H9 (cell line): ENCODE data around the gene SLC9A1. TPM values are rescaled to one million over a fixed set of nuclear protein-coding genes. Genes with fewer than 3 reads are reported as not detected.

Source experiments
- DNase-seq: peaks from one replicate; pipeline ENCODE4 v3.0.0-alpha.2; 2017
- H2AFZ ChIP-seq: one replicate; pipeline ENCODE4 v1.6.1; 2013; ENCODE audit warnings: mild to moderate bottlenecking, low read length, control low read depth, moderate library complexity
- H2AK5ac ChIP-seq: 2 replicates; pipeline ENCODE4 v1.6.1; 2013; ENCODE audit warnings: low read length, control low read depth, mixed read lengths; ENCODE audit not compliant: insufficient read length
- H2BK120ac ChIP-seq: one replicate; pipeline ENCODE4 v1.6.1; 2013; ENCODE audit warnings: low read depth, mild to moderate bottlenecking, low read length, control low read depth, inconsistent platforms; ENCODE audit not compliant: poor library complexity, severe bottlenecking
- H2BK12ac ChIP-seq: 2 replicates; pipeline ENCODE4 v1.6.1; 2013; ENCODE audit warnings: low read length, control low read depth, mixed read lengths, low read depth; ENCODE audit not compliant: insufficient read length
- H2BK15ac ChIP-seq: 2 replicates; pipeline ENCODE4 v1.6.1; 2013; ENCODE audit warnings: low read depth, low read length, control low read depth
- H2BK20ac ChIP-seq: one replicate; pipeline ENCODE4 v1.6.1; 2013; ENCODE audit warnings: low read depth, mild to moderate bottlenecking, low read length, control low read depth, inconsistent platforms; ENCODE audit not compliant: poor library complexity, severe bottlenecking
- H2BK5ac ChIP-seq: 2 replicates; pipeline ENCODE4 v1.6.1; 2013; ENCODE audit warnings: low read length, control low read depth, mixed read lengths; ENCODE audit not compliant: insufficient read length
- H3K14ac ChIP-seq: 2 replicates; pipeline ENCODE4 v1.6.1; 2013; ENCODE audit warnings: low read length, control low read depth; ENCODE audit not compliant: insufficient read depth
- H3K18ac ChIP-seq: 2 replicates; pipeline ENCODE4 v1.6.1; 2013; ENCODE audit warnings: low read depth, mild to moderate bottlenecking, mixed read lengths, low read length, control low read depth; ENCODE audit not compliant: insufficient read length
- H3K23ac ChIP-seq: 2 replicates; pipeline ENCODE4 v1.6.1; 2013; ENCODE audit warnings: low read length, control low read depth, mixed read lengths, low read depth; ENCODE audit not compliant: insufficient read length
- H3K23me2 ChIP-seq: 2 replicates; pipeline ENCODE4 v1.6.1; 2013; ENCODE audit warnings: low read depth, mild to moderate bottlenecking, mixed read lengths, low read length, control low read depth; ENCODE audit not compliant: insufficient read length, poor library complexity, severe bottlenecking
- H3K27ac ChIP-seq: 2 replicates; pipeline ENCODE4 v1.5.1; 2013; ENCODE audit warnings: low read length, control low read depth, mixed read lengths, low read depth; ENCODE audit not compliant: insufficient read length
- H3K27me3 ChIP-seq: 2 replicates; pipeline ENCODE4 v1.6.1; 2013; ENCODE audit warnings: low read length, control low read depth, inconsistent platforms; ENCODE audit not compliant: insufficient read depth
- H3K4ac ChIP-seq: 2 replicates; pipeline ENCODE4 v1.6.1; 2013; ENCODE audit warnings: low read depth, mild to moderate bottlenecking, control low read depth, inconsistent platforms, low read length, moderate library complexity
- H3K4me1 ChIP-seq: 2 replicates; pipeline ENCODE4 v1.6.1; 2013; ENCODE audit warnings: low read length, control low read depth, inconsistent platforms; ENCODE audit not compliant: insufficient read depth
- H3K4me2 ChIP-seq: 2 replicates; pipeline ENCODE4 v1.6.1; 2013; ENCODE audit warnings: low read length, control low read depth, mixed read lengths; ENCODE audit not compliant: insufficient read length, insufficient read depth
- H3K56ac ChIP-seq: 2 replicates; pipeline ENCODE4 v1.6.1; 2013; ENCODE audit warnings: low read depth, mild to moderate bottlenecking, mixed read lengths, low read length, control low read depth; ENCODE audit not compliant: insufficient read length
- H3K79me1 ChIP-seq: 2 replicates; pipeline ENCODE4 v1.6.1; 2013; ENCODE audit warnings: low read depth, mild to moderate bottlenecking, moderate library complexity, low read length, control low read depth, inconsistent platforms; ENCODE audit not compliant: insufficient read depth, poor library complexity, severe bottlenecking
- H3K79me2 ChIP-seq: 2 replicates; pipeline ENCODE4 v1.6.1; 2013; ENCODE audit warnings: low read length, control low read depth, inconsistent platforms; ENCODE audit not compliant: insufficient read depth
- H3K9ac ChIP-seq: 2 replicates; pipeline ENCODE4 v1.6.1; 2013; ENCODE audit warnings: low read length, control low read depth, mixed read lengths; ENCODE audit not compliant: insufficient read length; ENCODE audit errors: extremely low read depth
- H3K9me3 ChIP-seq: one replicate; pipeline ENCODE4 v1.6.1; 2013; ENCODE audit warnings: low read depth, low read length, inconsistent platforms; ENCODE audit not compliant: control insufficient read depth
- H3T11ph ChIP-seq: one replicate; pipeline ENCODE4 v1.6.1; 2013; ENCODE audit warnings: mild to moderate bottlenecking, low read length, control low read depth, inconsistent platforms
- H4K20me1 ChIP-seq: one replicate; pipeline ENCODE4 v1.6.1; 2013; ENCODE audit not compliant: control insufficient read depth, insufficient read length, insufficient read depth
- H4K5ac ChIP-seq: 2 replicates; pipeline ENCODE4 v1.6.1; 2013; ENCODE audit warnings: low read depth, mild to moderate bottlenecking, mixed read lengths, low read length, control low read depth; ENCODE audit not compliant: insufficient read length
- H4K8ac ChIP-seq: replicated peaks from 2 replicates; pipeline ENCODE4 v1.6.1; 2013; ENCODE audit warnings: low read length, control low read depth, mixed read lengths, low read depth; ENCODE audit not compliant: insufficient read length
- H4K91ac ChIP-seq: 2 replicates; pipeline ENCODE4 v1.6.1; 2013; ENCODE audit warnings: low read depth, mild to moderate bottlenecking, moderate library complexity, mixed read lengths, low read length, control low read depth; ENCODE audit not compliant: insufficient read length
- H3K27ac Mint-ChIP-seq, 3 experiments: 2 replicates in 2 of 3; 3 replicates in 1 of 3; pipeline ENCODE4 v1.8.0; 2020 to 2021; ENCODE audit warnings: mixed read lengths in 3 of 3, mild to moderate bottlenecking in 1 of 3, moderate library complexity in 1 of 3
- H3K27me3 Mint-ChIP-seq: 2 replicates; pipeline ENCODE4 v1.8.0; 2021; ENCODE audit warnings: low read depth, mild to moderate bottlenecking, moderate library complexity, mixed read lengths
- H3K36me3 Mint-ChIP-seq, 3 experiments: 2 replicates in 2 of 3; 3 replicates in 1 of 3; pipeline ENCODE4 v1.8.0; 2020 to 2021; ENCODE audit warnings: low read depth in 3 of 3, mixed read lengths in 3 of 3; ENCODE audit not compliant: insufficient read depth in 1 of 3
- H3K4me1 Mint-ChIP-seq, 2 experiments: 2 replicates each; pipeline ENCODE4 v1.8.0; 2020; ENCODE audit warnings: mixed read lengths in 2 of 2
- H3K4me3 Mint-ChIP-seq, 2 experiments: 2 replicates in 1 of 2; 3 replicates in 1 of 2; pipeline ENCODE4 v1.8.0; 2020 to 2021; ENCODE audit warnings: mild to moderate bottlenecking in 2 of 2, mixed read lengths in 2 of 2, moderate library complexity in 1 of 2
- H3K9me3 Mint-ChIP-seq, 2 experiments: 2 replicates in 1 of 2; 3 replicates in 1 of 2; pipeline ENCODE4 v1.8.0; 2020; ENCODE audit warnings: mild to moderate bottlenecking in 2 of 2, mixed read lengths in 2 of 2, moderate library complexity in 1 of 2
- WGBS: extraction: QIAGEN DNeasy Blood & Tissue Kit; methylation state at CpG from one replicate; pipeline ENCODE4 v1.1.7; 2013; ENCODE audit warnings: missing lambda C conversion rate, low lambda C conversion rate, mixed read lengths; ENCODE audit not compliant: insufficient read length; ENCODE audit errors: extremely low coverage; 5-methylcytosine and 5-hydroxymethylcytosine counted together
- total RNA-seq: library from RNA; stranded (reverse); gene quantifications from 2 replicates; pipeline ENCODE4 v1.2.1, GENCODE V29; 2021
- TF ChIP-seq, protein P1 (sequence below): fragments of 200-600 bp; sonication (generic); conservative IDR thresholded peaks from 3 replicates; pipeline ENCODE4 v1.8.0; 2021; ENCODE audit warnings: antibody characterized with exemption, mild to moderate bottlenecking

Gene SLC9A1
- total RNA-seq, 1 experiment from 2014 or later, result 20.8 TPM

DNA sequence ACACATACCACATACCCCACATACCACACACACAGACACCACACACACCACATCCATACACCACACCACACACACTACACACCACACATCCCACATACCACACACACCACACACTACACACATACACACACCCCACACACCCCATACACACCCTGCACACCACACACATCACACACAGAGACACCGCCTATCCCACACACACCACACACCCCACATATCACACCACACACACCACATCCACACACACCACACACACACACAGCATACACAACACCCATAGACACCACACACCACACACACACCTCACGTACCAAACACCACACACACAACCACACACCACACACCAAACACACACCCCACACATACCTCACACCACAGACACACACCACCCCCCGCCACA lies 68.3 kb downstream of the SLC9A1 start:
- 100% methylated on average over 2 of the region's 3 CpGs for WGBS
- no peak overlapping the region for H2BK20ac ChIP-seq
- TF ChIP-seq, protein P1, sequence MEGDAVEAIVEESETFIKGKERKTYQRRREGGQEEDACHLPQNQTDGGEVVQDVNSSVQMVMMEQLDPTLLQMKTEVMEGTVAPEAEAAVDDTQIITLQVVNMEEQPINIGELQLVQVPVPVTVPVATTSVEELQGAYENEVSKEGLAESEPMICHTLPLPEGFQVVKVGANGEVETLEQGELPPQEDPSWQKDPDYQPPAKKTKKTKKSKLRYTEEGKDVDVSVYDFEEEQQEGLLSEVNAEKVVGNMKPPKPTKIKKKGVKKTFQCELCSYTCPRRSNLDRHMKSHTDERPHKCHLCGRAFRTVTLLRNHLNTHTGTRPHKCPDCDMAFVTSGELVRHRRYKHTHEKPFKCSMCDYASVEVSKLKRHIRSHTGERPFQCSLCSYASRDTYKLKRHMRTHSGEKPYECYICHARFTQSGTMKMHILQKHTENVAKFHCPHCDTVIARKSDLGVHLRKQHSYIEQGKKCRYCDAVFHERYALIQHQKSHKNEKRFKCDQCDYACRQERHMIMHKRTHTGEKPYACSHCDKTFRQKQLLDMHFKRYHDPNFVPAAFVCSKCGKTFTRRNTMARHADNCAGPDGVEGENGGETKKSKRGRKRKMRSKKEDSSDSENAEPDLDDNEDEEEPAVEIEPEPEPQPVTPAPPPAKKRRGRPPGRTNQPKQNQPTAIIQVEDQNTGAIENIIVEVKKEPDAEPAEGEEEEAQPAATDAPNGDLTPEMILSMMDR, result no peak

More for the DNA sequence above, 68.3 kb downstream of the SLC9A1 start:
- H3K27ac ChIP-seq, result no peak overlapping the region
- H3K23ac ChIP-seq, result no peak overlapping the region
- no peak overlapping the region for H4K8ac ChIP-seq
- no peak overlapping the region for H2BK15ac ChIP-seq
- H3K9me3 ChIP-seq, result no peaks in the 10 kb centered on the region
- H3K27me3 Mint-ChIP-seq, result peaks cover 4% of the 10 kb centered on the region; the same call in 1 of the 2 replicates
- no peak overlapping the region for H4K91ac ChIP-seq
- H3K36me3 Mint-ChIP-seq, result no peaks in the 10 kb centered on the region; a peak in 1 of 7 replicates
- H3K27ac Mint-ChIP-seq, result no peak overlapping the region
- H3K4me1 Mint-ChIP-seq, result peaks cover 0 to 4% of the 10 kb centered on the region in 2 experiments; a peak in 1 of 4 replicates
- no peak overlapping the region for H3K14ac ChIP-seq
- H3K9me3 Mint-ChIP-seq, result peaks cover 5 to 10% of the 10 kb centered on the region in 2 experiments
- no peak overlapping the region for H2BK5ac ChIP-seq
- H3K56ac ChIP-seq, result no peak overlapping the region
- H2BK12ac ChIP-seq, result no peak overlapping the region
- H3K4me1 ChIP-seq, result no peaks in the 10 kb centered on the region
- no peak overlapping the region for H3K4me2 ChIP-seq
- H4K5ac ChIP-seq, result peak overlapping the region; percentile 1
- no peak overlapping the region for H2BK120ac ChIP-seq
- no peak overlapping the region; a peak in 1 of 5 replicates for H3K4me3 Mint-ChIP-seq
- no peak overlapping the region for H3K9ac ChIP-seq
- H2AFZ ChIP-seq, result no peak overlapping the region
- no peaks in the 10 kb centered on the region for H3K79me1 ChIP-seq
- H2AK5ac ChIP-seq, result no peak overlapping the region
- no peaks in the 10 kb centered on the region for H4K20me1 ChIP-seq
- H3T11ph ChIP-seq, result no peak overlapping the region
- no peaks in the 10 kb centered on the region for H3K23me2 ChIP-seq
- DNase-seq, result no peak
- H3K27me3 ChIP-seq, result no peaks in the 10 kb centered on the region
- peak overlapping the region; percentile 6 for H3K18ac ChIP-seq
- no peak overlapping the region for H3K4ac ChIP-seq
- no peaks in the 10 kb centered on the region for H3K79me2 ChIP-seq
